Neural cell (in vitro differentiated cells): ENCODE data around the gene MED8.

Source experiments
- EP300 ChIP-seq: fragments of 450-650 bp; conservative IDR thresholded peaks from 2 replicates; pipeline ENCODE4 v1.6.1; 2014; ENCODE audit warnings: antibody characterized with exemption, mild to moderate bottlenecking, moderate library complexity; ENCODE audit not compliant: poor library complexity, severe bottlenecking
- TF ChIP-seq, protein P1 (sequence below): fragments of 450-650 bp; IDR thresholded peaks from 2 replicates; pipeline ENCODE4 v1.5.1; 2014; ENCODE audit warnings: antibody characterized with exemption, mild to moderate bottlenecking, moderate library complexity; ENCODE audit not compliant: poor library complexity, severe bottlenecking

DNA sequence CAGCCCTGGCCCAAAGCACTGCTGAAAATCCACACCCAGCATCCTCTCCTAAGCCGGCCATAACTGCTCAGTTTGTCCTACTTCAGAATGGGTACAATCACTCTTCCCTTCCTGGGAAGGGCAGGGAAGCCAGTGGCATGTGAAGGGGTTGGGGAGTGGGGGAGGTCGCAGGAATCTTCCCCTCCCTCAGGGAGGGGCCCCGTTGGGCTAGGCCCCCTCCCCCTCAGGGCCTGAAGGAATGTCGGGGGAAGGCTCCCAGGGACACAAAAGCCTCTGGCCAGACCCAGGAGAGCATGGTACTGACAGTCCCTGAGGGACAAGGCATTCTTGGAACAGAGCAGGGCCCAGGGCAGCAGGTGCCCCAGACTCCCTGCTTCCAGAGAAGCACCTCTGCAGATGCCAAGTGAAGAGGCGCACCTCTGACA lies 23.0 kb downstream of the MED8 start:
- TF ChIP-seq, protein P1, sequence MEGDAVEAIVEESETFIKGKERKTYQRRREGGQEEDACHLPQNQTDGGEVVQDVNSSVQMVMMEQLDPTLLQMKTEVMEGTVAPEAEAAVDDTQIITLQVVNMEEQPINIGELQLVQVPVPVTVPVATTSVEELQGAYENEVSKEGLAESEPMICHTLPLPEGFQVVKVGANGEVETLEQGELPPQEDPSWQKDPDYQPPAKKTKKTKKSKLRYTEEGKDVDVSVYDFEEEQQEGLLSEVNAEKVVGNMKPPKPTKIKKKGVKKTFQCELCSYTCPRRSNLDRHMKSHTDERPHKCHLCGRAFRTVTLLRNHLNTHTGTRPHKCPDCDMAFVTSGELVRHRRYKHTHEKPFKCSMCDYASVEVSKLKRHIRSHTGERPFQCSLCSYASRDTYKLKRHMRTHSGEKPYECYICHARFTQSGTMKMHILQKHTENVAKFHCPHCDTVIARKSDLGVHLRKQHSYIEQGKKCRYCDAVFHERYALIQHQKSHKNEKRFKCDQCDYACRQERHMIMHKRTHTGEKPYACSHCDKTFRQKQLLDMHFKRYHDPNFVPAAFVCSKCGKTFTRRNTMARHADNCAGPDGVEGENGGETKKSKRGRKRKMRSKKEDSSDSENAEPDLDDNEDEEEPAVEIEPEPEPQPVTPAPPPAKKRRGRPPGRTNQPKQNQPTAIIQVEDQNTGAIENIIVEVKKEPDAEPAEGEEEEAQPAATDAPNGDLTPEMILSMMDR, result no peak
- no peak for TF ChIP-seq EP300
